NT2/D1 (cell line): ENCODE measurements around the gene GNPNAT1.

ENCODE experiments used
- YY1 ChIP-seq: IDR thresholded peaks from 2 replicates; pipeline ENCODE4 v1.6.1; 2011; ENCODE audit not compliant: insufficient read length, insufficient read depth
- ZNF274 ChIP-seq: IDR thresholded peaks from 2 replicates; pipeline ENCODE4 v1.6.1; 2011; ENCODE audit warnings: mild to moderate bottlenecking, low read depth, low read length

- TF ChIP-seq ZNF274 (no peak), YY1 (no peak)
These were observed 60.7 kb downstream of the GNPNAT1 start for GRCh38 chr14:52730709-52731111.
